Glutamatergic neuron (in vitro differentiated cells): ENCODE data around the gene APIP. TPM values are rescaled to one million over a fixed set of nuclear protein-coding genes. Genes with fewer than 3 reads are reported as not detected.

Experiments used
- DNase-seq: peaks from one replicate; pipeline ENCODE4 v3.0.0; 2022
- H3K27ac Mint-ChIP-seq: one replicate; pipeline ENCODE4 v1.8.0; 2020; ENCODE audit warnings: mild to moderate bottlenecking, mixed read lengths, inconsistent platforms; ENCODE audit not compliant: unreplicated experiment
- H3K27me3 Mint-ChIP-seq: one replicate; pipeline ENCODE4 v1.8.0; 2020; ENCODE audit warnings: mild to moderate bottlenecking, moderate library complexity, mixed read lengths, inconsistent platforms; ENCODE audit not compliant: unreplicated experiment
- H3K36me3 Mint-ChIP-seq: one replicate; pipeline ENCODE4 v1.8.0; 2020; ENCODE audit warnings: mild to moderate bottlenecking, mixed read lengths, inconsistent platforms; ENCODE audit not compliant: unreplicated experiment
- H3K4me1 Mint-ChIP-seq: one replicate; pipeline ENCODE4 v1.8.0; 2020; ENCODE audit warnings: mild to moderate bottlenecking, low read depth, mixed read lengths, inconsistent platforms; ENCODE audit not compliant: unreplicated experiment
- H3K4me3 Mint-ChIP-seq: one replicate; pipeline ENCODE4 v1.8.0; 2020; ENCODE audit warnings: mild to moderate bottlenecking, mixed read lengths, inconsistent platforms; ENCODE audit not compliant: unreplicated experiment
- H3K9me3 Mint-ChIP-seq: one replicate; pipeline ENCODE4 v1.8.0; 2020; ENCODE audit warnings: mild to moderate bottlenecking, moderate library complexity, mixed read lengths, inconsistent platforms; ENCODE audit not compliant: unreplicated experiment
- total RNA-seq: library from RNA; stranded (reverse); fragmentation: NEBNext Ultra II Directional; extraction: Animal tissue kit (Norgen Biotek cat#: 25700); gene quantifications from one replicate; pipeline ENCODE4 v1.2.1, GENCODE V29; 2021; ENCODE audit not compliant: unreplicated experiment
- TF ChIP-seq, protein P1 (sequence below): fragments of 200-600 bp; sonication (generic); IDR thresholded peaks from one replicate; pipeline ENCODE4 v1.5.0; 2021; ENCODE audit not compliant: partially characterized antibody, unreplicated experiment

Gene APIP
- total RNA-seq, 1 donor from 2014 or later, result 20.9 TPM

DNA sequence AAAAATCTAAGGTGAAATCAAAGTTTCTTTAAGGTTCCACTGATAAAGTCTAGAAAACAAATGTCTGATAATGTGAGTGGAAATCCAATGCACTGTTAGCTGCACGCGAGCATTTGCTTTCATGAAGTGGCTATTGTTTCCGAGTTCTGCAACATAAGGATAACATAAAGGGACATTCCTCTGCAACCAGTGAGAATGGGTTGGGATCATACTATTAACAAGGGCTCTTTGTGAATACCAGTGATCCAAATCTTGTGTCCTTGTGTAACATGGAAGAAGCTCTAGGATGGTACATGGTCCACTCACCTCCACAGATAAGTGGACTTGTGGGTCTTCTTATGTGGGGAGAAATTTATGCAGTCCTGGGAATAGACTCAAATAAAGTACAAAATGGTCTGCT is 24.6 kb downstream of the APIP start:
- Mint-ChIP-seq H3K36me3 (peaks cover 8% of the 10 kb centered on the region), H3K27ac (no peak overlapping the region), H3K27me3 (peaks cover 3% of the 10 kb centered on the region), H3K9me3 (peaks cover 8% of the 10 kb centered on the region), H3K4me3 (no peak overlapping the region), H3K4me1 (peaks cover 14% of the 10 kb centered on the region)
- TF ChIP-seq, protein P1, sequence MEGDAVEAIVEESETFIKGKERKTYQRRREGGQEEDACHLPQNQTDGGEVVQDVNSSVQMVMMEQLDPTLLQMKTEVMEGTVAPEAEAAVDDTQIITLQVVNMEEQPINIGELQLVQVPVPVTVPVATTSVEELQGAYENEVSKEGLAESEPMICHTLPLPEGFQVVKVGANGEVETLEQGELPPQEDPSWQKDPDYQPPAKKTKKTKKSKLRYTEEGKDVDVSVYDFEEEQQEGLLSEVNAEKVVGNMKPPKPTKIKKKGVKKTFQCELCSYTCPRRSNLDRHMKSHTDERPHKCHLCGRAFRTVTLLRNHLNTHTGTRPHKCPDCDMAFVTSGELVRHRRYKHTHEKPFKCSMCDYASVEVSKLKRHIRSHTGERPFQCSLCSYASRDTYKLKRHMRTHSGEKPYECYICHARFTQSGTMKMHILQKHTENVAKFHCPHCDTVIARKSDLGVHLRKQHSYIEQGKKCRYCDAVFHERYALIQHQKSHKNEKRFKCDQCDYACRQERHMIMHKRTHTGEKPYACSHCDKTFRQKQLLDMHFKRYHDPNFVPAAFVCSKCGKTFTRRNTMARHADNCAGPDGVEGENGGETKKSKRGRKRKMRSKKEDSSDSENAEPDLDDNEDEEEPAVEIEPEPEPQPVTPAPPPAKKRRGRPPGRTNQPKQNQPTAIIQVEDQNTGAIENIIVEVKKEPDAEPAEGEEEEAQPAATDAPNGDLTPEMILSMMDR, result no peak
- DNase-seq, result no peak

DNA sequence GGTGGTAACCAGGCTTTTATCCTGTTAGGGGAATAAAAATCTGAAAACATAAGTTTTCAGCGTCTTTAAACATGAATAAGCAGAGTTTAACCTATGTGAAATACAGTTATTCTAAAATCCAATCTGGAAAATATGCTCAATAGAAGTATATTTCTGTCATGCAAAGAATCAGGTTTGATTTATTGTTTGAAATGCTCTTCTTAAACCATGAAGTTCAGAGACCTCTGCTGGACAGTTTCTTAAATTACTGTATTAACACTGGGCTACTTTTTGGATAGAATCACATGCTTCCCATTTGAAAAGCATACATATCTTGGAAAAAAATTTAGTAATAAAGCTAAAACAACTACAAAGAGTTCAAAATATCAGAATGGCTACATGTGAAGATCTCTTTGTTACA is 25.4 kb downstream of the APIP start:
- no peaks in the 10 kb centered on the region for H3K36me3 Mint-ChIP-seq
- H3K27me3 Mint-ChIP-seq, result peaks cover 3% of the 10 kb centered on the region
- TF ChIP-seq, protein P1, result no peak
- peaks cover 14% of the 10 kb centered on the region for H3K4me1 Mint-ChIP-seq
- peaks cover 3% of the 10 kb centered on the region for H3K9me3 Mint-ChIP-seq
- peak overlapping the region; percentile 55 for H3K27ac Mint-ChIP-seq
- no peak for DNase-seq
- no peak overlapping the region for H3K4me3 Mint-ChIP-seq

DNA sequence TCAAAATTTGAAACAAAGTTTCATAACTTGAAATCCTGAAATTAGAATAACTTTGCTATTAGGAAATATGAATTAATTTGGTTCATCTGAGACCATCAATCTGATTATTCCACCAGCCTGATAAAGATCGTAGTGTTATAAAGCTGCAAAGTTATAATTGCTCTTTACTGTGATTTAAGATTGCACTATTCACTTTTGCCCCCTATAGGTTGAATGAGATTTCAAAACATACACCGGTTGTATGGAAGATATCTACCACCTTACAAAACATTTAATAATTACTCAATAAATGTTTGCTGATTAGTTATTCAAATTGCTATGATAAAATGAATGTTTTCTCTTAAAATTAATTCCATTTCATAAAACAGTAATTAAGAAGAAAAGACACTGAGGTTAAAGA is 26.1 kb downstream of the APIP start:
- H3K4me3 Mint-ChIP-seq, result no peak overlapping the region
- no peak overlapping the region for H3K27ac Mint-ChIP-seq
- no peak for DNase-seq
- TF ChIP-seq, protein P1, result peak; percentile 42
- H3K36me3 Mint-ChIP-seq, result no peaks in the 10 kb centered on the region
- H3K27me3 Mint-ChIP-seq, result peaks cover 3% of the 10 kb centered on the region
- H3K4me1 Mint-ChIP-seq, result peaks cover 14% of the 10 kb centered on the region
- H3K9me3 Mint-ChIP-seq, result peaks cover 3% of the 10 kb centered on the region

DNA sequence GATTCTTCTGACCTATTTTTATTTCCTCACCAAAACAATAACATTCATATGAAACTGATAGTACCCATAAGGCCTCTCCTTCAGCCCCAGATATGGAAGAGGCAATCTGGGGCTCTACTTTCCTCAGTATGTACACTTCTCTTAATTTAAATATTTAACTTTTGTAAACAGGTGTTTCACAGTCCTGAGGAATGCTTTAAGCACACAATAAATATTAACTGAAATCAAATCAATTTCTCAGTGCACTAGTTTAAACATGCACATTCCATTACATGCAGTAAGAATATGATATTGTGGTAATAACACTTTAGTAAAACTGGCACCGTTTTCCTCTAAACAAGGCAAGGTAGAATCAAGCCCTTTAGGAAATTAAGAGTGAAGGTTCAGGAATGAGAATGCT is 28.9 kb downstream of the APIP start:
- Mint-ChIP-seq H3K4me1 (peaks cover 7% of the 10 kb centered on the region), H3K27ac (no peak overlapping the region), H3K27me3 (no peaks in the 10 kb centered on the region), H3K9me3 (no peaks in the 10 kb centered on the region), H3K4me3 (no peak overlapping the region), H3K36me3 (no peaks in the 10 kb centered on the region)
- TF ChIP-seq, protein P1, result no peak
- no peak for DNase-seq

DNA sequence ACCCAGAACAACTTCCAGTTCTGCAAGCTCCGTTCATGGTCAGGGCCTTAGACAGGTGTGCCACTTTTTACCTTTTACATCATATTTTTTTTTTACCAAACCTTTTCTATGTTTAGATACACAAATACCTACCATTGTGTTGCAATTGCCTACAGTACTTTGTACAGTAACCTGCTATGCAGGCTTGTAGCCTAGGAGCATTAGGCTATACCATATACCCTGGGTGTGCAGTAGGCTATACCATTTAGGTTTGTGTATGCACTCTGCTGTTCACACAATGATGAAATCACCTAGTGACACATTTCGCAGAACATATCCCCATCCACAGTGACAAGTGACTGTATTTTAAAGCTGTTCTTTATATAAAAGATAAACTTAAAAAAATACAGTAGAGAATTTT is 29.6 kb downstream of the APIP start:
- Mint-ChIP-seq H3K27me3 (no peaks in the 10 kb centered on the region), H3K4me3 (no peak overlapping the region), H3K4me1 (peaks cover 4% of the 10 kb centered on the region), H3K9me3 (no peaks in the 10 kb centered on the region), H3K27ac (no peak overlapping the region), H3K36me3 (peaks cover 2% of the 10 kb centered on the region)
- TF ChIP-seq, protein P1, result no peak
- DNase-seq, result no peak
